Measurements from ENCODE around the gene ETV6. TPM values are rescaled to one million over a fixed set of nuclear protein-coding genes. Genes with fewer than 3 reads are reported as not detected.
"Not testable (repeated sequence)": the region's sequence is repeated elsewhere in the genome, so short reads cannot be mapped to it uniquely, and the experiment has no call there.

The ETV6 gene
- total RNA-seq, 1 experiment from 2014 or later, result 14.1 TPM

DNA sequence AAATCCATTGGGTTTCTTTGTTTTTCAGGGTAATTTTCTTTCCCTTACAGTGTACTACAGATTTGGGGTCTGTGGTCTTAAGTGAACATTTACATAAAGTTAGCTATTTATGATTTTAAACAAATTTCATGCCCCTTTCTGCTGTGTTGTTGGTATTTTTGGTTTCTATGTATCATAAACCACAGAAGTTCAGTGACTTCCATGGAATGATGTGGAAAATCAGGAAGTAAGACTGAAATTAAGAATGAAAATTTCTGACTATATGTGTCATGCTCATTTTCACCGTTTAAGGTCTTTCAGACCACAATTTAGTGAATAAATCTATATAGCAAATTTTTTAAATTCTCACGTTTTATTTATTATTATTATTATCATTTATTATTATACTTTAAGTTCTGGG, 31.7 kb downstream of the ETV6 start:
- ChIA-PET RAD21 (ENCODE audit: low non-redundant PET in 1 of 2, low total read pairs in 2 of 2, uncharacterized antibody in 2 of 2, unreplicated experiment in 2 of 2) (no interaction called here), CTCF (no interaction called here), POLR2A (no interaction called here)
- no peak overlapping the region for H3K4me3 ChIP-seq (replicated peaks in 1 of 2; ENCODE audit: low read depth in 1 of 2, low read length in 2 of 2)
- intact Hi-C loops (cut with micrococcal nuclease), result no loop called here
- H3K27ac ChIP-seq (ENCODE audit: low read depth, low read length), result no peak overlapping the region
- TF ChIP-seq, protein P1, sequence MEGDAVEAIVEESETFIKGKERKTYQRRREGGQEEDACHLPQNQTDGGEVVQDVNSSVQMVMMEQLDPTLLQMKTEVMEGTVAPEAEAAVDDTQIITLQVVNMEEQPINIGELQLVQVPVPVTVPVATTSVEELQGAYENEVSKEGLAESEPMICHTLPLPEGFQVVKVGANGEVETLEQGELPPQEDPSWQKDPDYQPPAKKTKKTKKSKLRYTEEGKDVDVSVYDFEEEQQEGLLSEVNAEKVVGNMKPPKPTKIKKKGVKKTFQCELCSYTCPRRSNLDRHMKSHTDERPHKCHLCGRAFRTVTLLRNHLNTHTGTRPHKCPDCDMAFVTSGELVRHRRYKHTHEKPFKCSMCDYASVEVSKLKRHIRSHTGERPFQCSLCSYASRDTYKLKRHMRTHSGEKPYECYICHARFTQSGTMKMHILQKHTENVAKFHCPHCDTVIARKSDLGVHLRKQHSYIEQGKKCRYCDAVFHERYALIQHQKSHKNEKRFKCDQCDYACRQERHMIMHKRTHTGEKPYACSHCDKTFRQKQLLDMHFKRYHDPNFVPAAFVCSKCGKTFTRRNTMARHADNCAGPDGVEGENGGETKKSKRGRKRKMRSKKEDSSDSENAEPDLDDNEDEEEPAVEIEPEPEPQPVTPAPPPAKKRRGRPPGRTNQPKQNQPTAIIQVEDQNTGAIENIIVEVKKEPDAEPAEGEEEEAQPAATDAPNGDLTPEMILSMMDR (IDR thresholded peaks at IDR 0.05 in 2 of 3, conservative IDR thresholded peaks at IDR 0.05 in 1 of 3; ENCODE audit: borderline replicate concordance in 1 of 3, insufficient read depth in 1 of 3, low read depth in 2 of 3, low read length in 2 of 3), result no peak
- no peak for TF ChIP-seq TCF7L2 (IDR thresholded peaks at IDR 0.05; ENCODE audit: borderline replicate concordance, extremely low read depth, insufficient read depth, insufficient read length)
- TF ChIP-seq YY1 (IDR thresholded peaks at IDR 0.05; ENCODE audit: extremely low read depth, insufficient replicate concordance, low read depth, low read length), result no peak
- TF ChIP-seq, protein P2, sequence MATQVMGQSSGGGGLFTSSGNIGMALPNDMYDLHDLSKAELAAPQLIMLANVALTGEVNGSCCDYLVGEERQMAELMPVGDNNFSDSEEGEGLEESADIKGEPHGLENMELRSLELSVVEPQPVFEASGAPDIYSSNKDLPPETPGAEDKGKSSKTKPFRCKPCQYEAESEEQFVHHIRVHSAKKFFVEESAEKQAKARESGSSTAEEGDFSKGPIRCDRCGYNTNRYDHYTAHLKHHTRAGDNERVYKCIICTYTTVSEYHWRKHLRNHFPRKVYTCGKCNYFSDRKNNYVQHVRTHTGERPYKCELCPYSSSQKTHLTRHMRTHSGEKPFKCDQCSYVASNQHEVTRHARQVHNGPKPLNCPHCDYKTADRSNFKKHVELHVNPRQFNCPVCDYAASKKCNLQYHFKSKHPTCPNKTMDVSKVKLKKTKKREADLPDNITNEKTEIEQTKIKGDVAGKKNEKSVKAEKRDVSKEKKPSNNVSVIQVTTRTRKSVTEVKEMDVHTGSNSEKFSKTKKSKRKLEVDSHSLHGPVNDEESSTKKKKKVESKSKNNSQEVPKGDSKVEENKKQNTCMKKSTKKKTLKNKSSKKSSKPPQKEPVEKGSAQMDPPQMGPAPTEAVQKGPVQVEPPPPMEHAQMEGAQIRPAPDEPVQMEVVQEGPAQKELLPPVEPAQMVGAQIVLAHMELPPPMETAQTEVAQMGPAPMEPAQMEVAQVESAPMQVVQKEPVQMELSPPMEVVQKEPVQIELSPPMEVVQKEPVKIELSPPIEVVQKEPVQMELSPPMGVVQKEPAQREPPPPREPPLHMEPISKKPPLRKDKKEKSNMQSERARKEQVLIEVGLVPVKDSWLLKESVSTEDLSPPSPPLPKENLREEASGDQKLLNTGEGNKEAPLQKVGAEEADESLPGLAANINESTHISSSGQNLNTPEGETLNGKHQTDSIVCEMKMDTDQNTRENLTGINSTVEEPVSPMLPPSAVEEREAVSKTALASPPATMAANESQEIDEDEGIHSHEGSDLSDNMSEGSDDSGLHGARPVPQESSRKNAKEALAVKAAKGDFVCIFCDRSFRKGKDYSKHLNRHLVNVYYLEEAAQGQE (IDR thresholded peaks at IDR 0.05; ENCODE audit: low read depth), result no peak
- TF ChIP-seq FOSL1 (IDR thresholded peaks at IDR 0.05; ENCODE audit: low read depth), result no peak
- TF ChIP-seq ELF1 (IDR thresholded peaks at IDR 0.05; ENCODE audit: borderline replicate concordance, low read depth), result no peak
- TF ChIP-seq, protein P3, sequence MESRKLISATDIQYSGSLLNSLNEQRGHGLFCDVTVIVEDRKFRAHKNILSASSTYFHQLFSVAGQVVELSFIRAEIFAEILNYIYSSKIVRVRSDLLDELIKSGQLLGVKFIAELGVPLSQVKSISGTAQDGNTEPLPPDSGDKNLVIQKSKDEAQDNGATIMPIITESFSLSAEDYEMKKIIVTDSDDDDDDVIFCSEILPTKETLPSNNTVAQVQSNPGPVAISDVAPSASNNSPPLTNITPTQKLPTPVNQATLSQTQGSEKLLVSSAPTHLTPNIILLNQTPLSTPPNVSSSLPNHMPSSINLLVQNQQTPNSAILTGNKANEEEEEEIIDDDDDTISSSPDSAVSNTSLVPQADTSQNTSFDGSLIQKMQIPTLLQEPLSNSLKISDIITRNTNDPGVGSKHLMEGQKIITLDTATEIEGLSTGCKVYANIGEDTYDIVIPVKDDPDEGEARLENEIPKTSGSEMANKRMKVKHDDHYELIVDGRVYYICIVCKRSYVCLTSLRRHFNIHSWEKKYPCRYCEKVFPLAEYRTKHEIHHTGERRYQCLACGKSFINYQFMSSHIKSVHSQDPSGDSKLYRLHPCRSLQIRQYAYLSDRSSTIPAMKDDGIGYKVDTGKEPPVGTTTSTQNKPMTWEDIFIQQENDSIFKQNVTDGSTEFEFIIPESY (IDR thresholded peaks at IDR 0.05; ENCODE audit: extremely low read depth, insufficient replicate concordance, low read length), result no peak
- no peak for TF ChIP-seq SRF (IDR thresholded peaks at IDR 0.05; ENCODE audit: low read depth)
- TF ChIP-seq, protein P4, sequence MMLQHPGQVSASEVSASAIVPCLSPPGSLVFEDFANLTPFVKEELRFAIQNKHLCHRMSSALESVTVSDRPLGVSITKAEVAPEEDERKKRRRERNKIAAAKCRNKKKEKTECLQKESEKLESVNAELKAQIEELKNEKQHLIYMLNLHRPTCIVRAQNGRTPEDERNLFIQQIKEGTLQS (IDR thresholded peaks at IDR 0.05), result no peak
- TF ChIP-seq EZH2 (IDR thresholded peaks at IDR 0.05), result no peak
- no peaks in the 10 kb centered on the region for H3K27me3 ChIP-seq (ENCODE audit: insufficient read depth, low read length)
- H4K20me1 ChIP-seq (ENCODE audit: insufficient read depth), result no peaks in the 10 kb centered on the region
- no peaks in the 10 kb centered on the region for H3K4me1 ChIP-seq (ENCODE audit: control insufficient read depth in 1 of 2, insufficient read depth in 2 of 2, low read length in 2 of 2)
- H2AFZ ChIP-seq (ENCODE audit: low read depth, low read length, poor library complexity, severe bottlenecking), result no peak overlapping the region
- no peak overlapping the region for H3K4me2 ChIP-seq (ENCODE audit: low read length)
- ATAC-seq, result no peak
- H3K79me2 ChIP-seq (ENCODE audit: insufficient read depth, low read length), result 0 out of 2 replicates have a peak, but pooled peaks cover 3% of the 10 kb centered on the region
- no peaks in the 10 kb centered on the region for H3K36me3 ChIP-seq (ENCODE audit: control insufficient read depth in 1 of 2, insufficient read depth in 2 of 2, low read length in 2 of 2)
- H3K9me3 ChIP-seq (ENCODE audit: control insufficient read depth in 1 of 2, insufficient read depth in 1 of 2, low read depth in 1 of 2, low read length in 2 of 2), result no peaks in the 10 kb centered on the region
- no peak for DNase-seq (ENCODE audit: low read depth, low spot score)
- no peaks in the 10 kb centered on the region for H3K9me2 ChIP-seq (ENCODE audit: insufficient read depth)
- H3K9ac ChIP-seq (ENCODE audit: low read length), result no peak overlapping the region
- no TSS peak for BruUV-seq (replicated peaks)

DNA sequence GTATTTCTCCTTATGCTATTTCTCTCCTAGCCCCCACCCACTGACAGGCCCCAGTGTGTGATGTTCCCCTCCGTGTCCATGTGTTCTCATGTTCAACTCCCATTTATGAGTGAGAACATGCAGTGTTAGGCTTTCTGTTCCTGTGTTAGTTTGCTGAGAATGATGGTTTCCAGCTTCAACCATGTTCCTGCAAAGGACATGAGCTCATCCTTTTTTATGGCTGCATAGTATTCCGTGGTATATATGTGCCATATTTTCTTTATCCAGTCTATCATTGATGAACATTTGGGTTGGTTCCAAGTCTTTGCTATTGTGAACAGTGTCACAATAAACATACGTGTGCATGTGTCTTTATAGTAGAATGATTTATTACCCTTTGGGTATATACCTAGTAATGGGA, 32.2 kb downstream of the ETV6 start:
- H3K27me3 ChIP-seq (ENCODE audit: insufficient read depth, low read length); H2AFZ ChIP-seq (ENCODE audit: low read depth, low read length, poor library complexity, severe bottlenecking); H3K9me2 ChIP-seq (ENCODE audit: insufficient read depth); H4K20me1 ChIP-seq (ENCODE audit: insufficient read depth); H3K4me2 ChIP-seq (ENCODE audit: low read length); H3K9me3 ChIP-seq (ENCODE audit: control insufficient read depth in 1 of 2, insufficient read depth in 1 of 2, low read depth in 1 of 2, low read length in 2 of 2); H3K9ac ChIP-seq (ENCODE audit: low read length); H3K36me3 ChIP-seq (ENCODE audit: control insufficient read depth in 1 of 2, insufficient read depth in 2 of 2, low read length in 2 of 2); H3K4me1 ChIP-seq (ENCODE audit: control insufficient read depth in 1 of 2, insufficient read depth in 2 of 2, low read length in 2 of 2); DNase-seq (ENCODE audit: low read depth, low spot score); RAD21 ChIA-PET (ENCODE audit: low non-redundant PET in 1 of 2, low total read pairs in 2 of 2, uncharacterized antibody in 2 of 2, unreplicated experiment in 2 of 2); H3K79me2 ChIP-seq (ENCODE audit: insufficient read depth, low read length); H3K27ac ChIP-seq (ENCODE audit: low read depth, low read length); BruUV-seq (replicated peaks); CTCF ChIA-PET; POLR2A ChIA-PET; intact Hi-C loops (cut with micrococcal nuclease); H3K4me3 ChIP-seq (replicated peaks in 1 of 2; ENCODE audit: low read depth in 1 of 2, low read length in 2 of 2); ATAC-seq: not testable (repeated sequence)
